GM10266 (cell line): ENCODE results near the gene HPS1.

Experiments used
- DNase-seq: peaks from one replicate; pipeline ENCODE4 v3.0.0; 2012; ENCODE audit errors: extremely low spot score
- CTCF ChIP-seq: IDR thresholded peaks from 2 replicates; pipeline ENCODE4 v1.5.1; 2012; ENCODE audit warnings: mild to moderate bottlenecking, low read depth; ENCODE audit not compliant: control insufficient read depth, insufficient read depth; ENCODE audit errors: missing control alignments

Gene HPS1

GRCh38 chr10:98445200-98445812 lies 1.4 kb downstream of the HPS1 start:
- TF ChIP-seq CTCF, result no peak
- DNase-seq, result no peak

DNA sequence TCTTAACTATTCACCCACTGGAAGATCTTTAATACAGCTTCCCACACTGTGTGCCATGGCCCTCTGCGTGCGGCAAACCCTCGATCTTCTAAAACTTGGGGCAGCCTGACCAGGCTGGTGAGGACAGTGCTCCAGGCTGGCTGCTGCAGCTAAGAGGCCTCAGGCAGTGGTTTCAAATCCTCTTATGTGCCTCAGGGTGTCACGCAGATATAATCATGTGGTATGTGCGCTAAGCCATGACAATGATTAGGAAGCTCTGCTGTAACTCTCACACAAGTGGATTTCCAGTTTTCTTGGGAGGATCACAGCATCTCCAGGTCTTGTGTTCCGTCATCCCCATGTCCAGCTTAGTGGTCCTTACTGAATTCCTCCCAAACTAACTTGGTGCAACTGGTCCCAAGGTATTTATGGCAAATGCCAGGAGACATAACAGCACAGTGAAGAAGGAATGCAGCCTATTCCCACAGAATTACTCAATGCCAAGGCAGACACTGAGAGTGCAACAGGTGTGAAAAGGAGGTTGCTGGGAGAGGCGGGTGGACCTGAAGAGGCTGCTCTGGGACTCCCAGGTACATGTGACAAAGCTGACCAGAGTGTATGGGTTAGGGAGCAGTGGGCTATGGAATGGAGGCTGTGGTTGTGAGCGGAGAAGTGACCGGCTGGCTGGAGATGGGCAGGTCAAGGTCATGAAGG lies 2.3 kb downstream of the HPS1 start:
- no peak for DNase-seq
- no peak for TF ChIP-seq CTCF

DNA sequence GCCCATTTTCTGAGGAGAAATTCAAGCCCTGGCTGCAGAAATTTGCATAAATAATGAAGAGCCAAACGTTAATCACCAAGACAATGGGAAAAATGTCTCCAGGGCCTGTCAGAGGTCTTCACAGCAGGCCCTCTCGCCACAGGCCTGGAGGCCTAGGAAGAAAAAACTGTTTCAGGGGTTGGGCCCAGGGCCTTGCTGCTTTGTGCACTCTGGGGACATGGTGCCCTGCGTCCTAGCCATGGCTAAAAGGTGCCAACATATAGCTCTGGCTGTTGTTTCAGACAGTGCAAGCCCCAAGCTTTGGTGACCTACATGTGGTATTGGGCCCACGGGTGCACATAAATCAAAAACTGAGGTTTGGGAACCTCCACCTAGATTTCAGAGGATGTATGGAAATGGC lies 8.0 kb downstream of the HPS1 start:
- no peak for DNase-seq
- TF ChIP-seq CTCF, result no peak

DNA sequence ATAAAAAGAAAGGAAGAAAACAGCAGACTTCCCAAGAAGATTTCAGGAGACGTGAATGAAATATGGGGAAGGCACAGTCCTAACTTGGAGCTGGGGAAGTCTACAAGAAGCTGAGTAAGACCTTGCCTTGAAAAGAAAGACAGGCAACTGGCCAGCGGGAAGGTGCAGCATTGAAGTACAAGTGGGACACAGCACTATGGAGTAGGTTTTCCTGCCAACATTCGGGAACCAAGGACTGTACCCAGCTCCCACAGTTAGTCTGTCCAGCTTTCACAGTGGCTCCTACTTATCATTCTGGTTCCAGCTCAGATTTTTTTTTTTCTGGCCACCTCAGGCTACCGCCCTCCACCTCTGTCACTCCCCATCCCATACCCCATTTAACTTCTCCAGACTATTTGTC lies 10.0 kb downstream of the HPS1 start:
- DNase-seq, result no peak
- no peak for TF ChIP-seq CTCF

GRCh38 chr10:98435178-98435577 lies 11.6 kb downstream of the HPS1 start:
- DNase-seq, result no peak
- TF ChIP-seq CTCF, result no peak

GRCh38 chr10:98433881-98434732 lies 12.6 kb downstream of the HPS1 start:
- DNase-seq, result no peak
- TF ChIP-seq CTCF, result no peak
